ENCODE results near the gene DSE. TPM values are rescaled to one million over a fixed set of nuclear protein-coding genes. Genes with fewer than 3 reads are reported as not detected.

The DSE gene
- total RNA-seq, 4 donors from 2014 or later: 12.6 to 71.8 (median 16.2) TPM

GRCh38 chr6:116433206-116433712 lies 62.5 kb downstream of the DSE start:
- Histone ChIP-seq H3K27me3 (no peaks in the 10 kb centered on the region), H3K9me3 (no peaks in the 10 kb centered on the region), H3K4me3 (no peak overlapping the region), H3K27ac (no peak overlapping the region), H3K4me1 (no peaks in the 10 kb centered on the region), H3K36me3 (no peaks in the 10 kb centered on the region)
- DNase-seq: no peak
- TF ChIP-seq POLR2A (IDR thresholded peaks at IDR 0.05): no peak
- TF ChIP-seq CTCF (IDR thresholded peaks at IDR 0.05): no peak

DNA sequence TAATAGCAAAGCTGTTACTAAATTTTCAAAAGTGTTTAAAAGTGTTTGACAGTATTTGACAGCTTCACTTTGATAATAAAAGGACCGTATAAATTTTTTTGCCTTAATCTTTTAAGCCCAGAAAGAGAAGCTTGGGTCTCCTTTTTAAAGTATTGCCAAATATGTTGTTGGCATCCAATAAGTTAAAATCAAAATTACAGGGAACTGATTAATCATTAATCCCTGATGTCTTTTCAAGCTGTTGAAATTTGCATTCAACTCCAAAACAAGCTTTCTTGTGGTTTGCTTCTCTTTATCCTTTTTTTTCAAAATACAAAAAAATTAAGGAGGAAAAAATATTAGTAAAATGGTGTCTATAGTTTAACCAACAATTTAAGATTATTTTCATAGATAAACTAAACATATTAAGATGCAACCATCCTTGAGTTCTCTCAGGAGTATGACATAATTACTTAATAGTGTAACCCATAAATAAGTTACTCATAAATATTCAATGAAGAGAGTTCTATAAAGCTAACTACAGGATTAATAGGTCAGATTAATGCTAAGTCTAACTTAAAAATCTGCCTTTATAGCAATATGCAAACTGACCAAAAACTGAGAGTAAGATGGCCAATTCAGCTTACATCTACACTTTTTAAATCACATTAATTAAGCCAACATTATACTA lies 63.4 kb downstream of the DSE start:
- Histone ChIP-seq H3K4me3 (no peak overlapping the region), H3K4me1 (no peaks in the 10 kb centered on the region), H3K9me3 (no peaks in the 10 kb centered on the region), H3K36me3 (no peaks in the 10 kb centered on the region), H3K27ac (no peak overlapping the region), H3K27me3 (no peaks in the 10 kb centered on the region)
- no peak for DNase-seq
- TF ChIP-seq CTCF (IDR thresholded peaks at IDR 0.05) (no peak), POLR2A (IDR thresholded peaks at IDR 0.05) (no peak)

DNA sequence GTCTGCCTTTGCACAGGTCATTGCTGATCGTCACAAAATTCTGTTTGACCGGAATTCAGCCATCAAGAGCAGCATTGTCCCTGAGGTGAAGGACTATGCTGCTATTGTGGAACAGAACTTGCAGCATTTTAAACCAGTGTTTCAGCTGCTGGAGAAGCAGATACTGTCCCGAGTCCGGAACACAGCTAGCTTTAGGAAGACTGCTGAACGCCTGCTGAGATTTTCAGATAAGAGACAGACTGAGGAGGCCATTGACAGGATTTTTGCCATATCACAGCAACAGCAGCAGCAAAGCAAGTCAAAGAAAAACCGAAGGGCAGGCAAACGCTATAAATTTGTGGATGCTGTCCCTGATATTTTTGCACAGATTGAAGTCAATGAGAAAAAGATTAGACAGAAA lies 65.8 kb downstream of the DSE start:
- Histone ChIP-seq H3K9me3 (no peaks in the 10 kb centered on the region), H3K27ac (no peak overlapping the region), H3K4me3 (no peak overlapping the region), H3K36me3 (no peaks in the 10 kb centered on the region), H3K27me3 (no peaks in the 10 kb centered on the region), H3K4me1 (no peaks in the 10 kb centered on the region)
- DNase-seq: no peak
- TF ChIP-seq POLR2A (IDR thresholded peaks at IDR 0.05) (no peak), CTCF (IDR thresholded peaks at IDR 0.05) (no peak)

DNA sequence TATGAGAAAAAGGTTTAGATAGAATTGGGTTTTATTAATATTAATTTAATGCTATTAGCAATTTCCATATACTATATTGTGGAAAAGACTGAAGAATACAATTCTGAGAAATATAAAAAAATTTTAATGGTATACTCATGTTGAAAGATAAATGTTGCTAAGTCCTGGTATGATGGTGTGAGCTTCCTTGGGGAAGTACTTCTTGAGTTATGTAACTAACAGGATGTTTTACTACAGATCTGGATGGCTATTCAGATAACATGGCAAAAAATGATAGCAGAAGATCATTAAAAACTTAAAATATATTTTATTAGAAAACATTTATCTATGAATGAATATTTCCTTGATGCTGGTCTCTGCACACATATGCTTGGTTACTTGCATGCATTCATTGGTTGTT lies 66.9 kb downstream of the DSE start:
- H3K4me3 ChIP-seq: no peak overlapping the region
- H3K4me1 ChIP-seq: no peaks in the 10 kb centered on the region
- no peak for DNase-seq
- no peaks in the 10 kb centered on the region for H3K9me3 ChIP-seq
- no peaks in the 10 kb centered on the region for H3K36me3 ChIP-seq
- TF ChIP-seq CTCF (IDR thresholded peaks at IDR 0.05) (no peak), POLR2A (IDR thresholded peaks at IDR 0.05) (no peak)
- no peaks in the 10 kb centered on the region for H3K27me3 ChIP-seq
- no peak overlapping the region for H3K27ac ChIP-seq

DNA sequence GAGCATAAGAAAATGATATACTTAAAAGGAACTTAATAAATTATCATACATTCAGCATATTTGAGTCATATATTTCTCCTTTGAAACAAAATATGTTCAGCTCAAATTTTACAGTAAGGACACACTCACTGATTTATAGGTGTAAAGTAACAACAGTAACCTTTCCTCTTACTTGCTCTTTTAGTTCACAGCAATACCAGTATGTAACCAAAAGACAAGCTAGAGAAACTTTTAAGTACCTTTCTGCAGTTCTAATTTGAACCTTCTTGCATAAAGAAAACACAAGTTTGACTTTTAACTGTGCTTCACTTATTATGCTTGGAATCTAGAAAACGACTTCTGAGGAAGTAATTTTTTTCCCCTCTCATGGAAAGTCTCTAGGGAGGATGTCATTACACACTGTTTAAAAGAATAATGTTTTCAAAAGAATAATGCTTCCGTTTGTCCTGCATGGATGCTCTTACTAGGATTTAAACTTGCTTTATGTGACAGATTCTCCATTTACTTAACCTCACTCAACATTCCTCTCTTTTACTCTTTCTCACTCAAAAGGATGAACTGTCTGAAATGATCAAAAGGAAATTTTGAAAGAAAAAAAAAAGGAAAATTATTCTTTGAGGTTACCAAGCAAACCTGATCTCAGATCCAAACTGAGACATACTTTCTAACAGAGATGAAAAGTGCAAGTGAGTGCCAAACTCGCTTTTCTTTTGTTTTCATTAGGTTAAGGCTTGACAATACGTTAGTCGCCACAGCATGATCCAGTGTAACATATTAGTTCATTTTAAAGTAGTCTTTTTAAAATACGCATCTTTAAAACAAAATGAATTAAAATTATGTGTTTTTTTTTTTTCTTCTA lies 68.1 kb downstream of the DSE start:
- H3K27ac ChIP-seq: no peak overlapping the region
- H3K4me3 ChIP-seq: no peak overlapping the region
- H3K9me3 ChIP-seq: no peaks in the 10 kb centered on the region
- TF ChIP-seq POLR2A (IDR thresholded peaks at IDR 0.05) (no peak), CTCF (IDR thresholded peaks at IDR 0.05) (no peak)
- H3K4me1 ChIP-seq: no peaks in the 10 kb centered on the region
- no peaks in the 10 kb centered on the region for H3K36me3 ChIP-seq
- no peaks in the 10 kb centered on the region for H3K27me3 ChIP-seq
- no peak for DNase-seq
